GM06990 (cell line): Measurements from ENCODE around the gene CFAP119.

Experiments
- DNase-seq: peaks from one replicate; pipeline ENCODE4 v3.0.0-alpha.2; 2011; ENCODE audit not compliant: insufficient read length; ENCODE audit errors: extremely low read depth
- H3K27me3 ChIP-seq: replicated peaks from 2 replicates; pipeline ENCODE4 v1.6.0; 2011; ENCODE audit warnings: low read length; ENCODE audit not compliant: control insufficient read depth, insufficient read depth
- H3K36me3 ChIP-seq: 2 replicates; pipeline ENCODE4 v1.5.1; 2011; ENCODE audit warnings: low read length; ENCODE audit not compliant: control insufficient read depth, insufficient read depth
- H3K4me3 ChIP-seq: replicated peaks from 2 replicates; pipeline ENCODE4 v1.5.1; 2011; ENCODE audit warnings: low read depth, mild to moderate bottlenecking, control low read depth, low read length
- CTCF ChIP-seq: IDR thresholded peaks from 2 replicates; pipeline ENCODE4 v1.5.1; 2011; ENCODE audit warnings: low read length, control low read depth, mild to moderate bottlenecking, inconsistent platforms; ENCODE audit not compliant: insufficient read depth, poor library complexity, severe bottlenecking

The CFAP119 gene

GRCh38 chr16:30782486-30783279 is 20.8 kb upstream of the CFAP119 start:
- no peaks in the 10 kb centered on the region for H3K27me3 ChIP-seq
- H3K4me3 ChIP-seq = no peak overlapping the region
- no peak for TF ChIP-seq CTCF
- DNase-seq = no peak
- H3K36me3 ChIP-seq = no peaks in the 10 kb centered on the region

GRCh38 chr16:30780549-30780948 is 18.7 kb upstream of the CFAP119 start:
- H3K36me3 ChIP-seq = no peaks in the 10 kb centered on the region
- no peak overlapping the region for H3K4me3 ChIP-seq
- H3K27me3 ChIP-seq = no peaks in the 10 kb centered on the region
- TF ChIP-seq CTCF = no peak
- DNase-seq = no peak

- no peak for TF ChIP-seq CTCF
Observed at GRCh38 chr16:30780021-30780420, 18.2 kb upstream of the CFAP119 start.

GRCh38 chr16:30779596-30779995 is 17.7 kb upstream of the CFAP119 start:
- no peak overlapping the region for H3K4me3 ChIP-seq
- no peaks in the 10 kb centered on the region for H3K27me3 ChIP-seq
- H3K36me3 ChIP-seq = no peaks in the 10 kb centered on the region; the same call in 1 of the 2 replicates
- no peak for TF ChIP-seq CTCF
- no peak for DNase-seq

More at GRCh38 chr16:30780021-30780420, 18.2 kb upstream of the CFAP119 start:
- Histone ChIP-seq H3K27me3 (no peaks in the 10 kb centered on the region), H3K4me3 (no peak overlapping the region), H3K36me3 (no peaks in the 10 kb centered on the region; the same call in 1 of the 2 replicates)
- no peak for DNase-seq

- no peak for DNase-seq
- Histone ChIP-seq H3K27me3 (no peaks in the 10 kb centered on the region), H3K36me3 (peaks cover 4% of the 10 kb centered on the region), H3K4me3 (no peak overlapping the region)
- TF ChIP-seq CTCF = no peak
Observed at GRCh38 chr16:30778549-30779244, 16.8 kb upstream of the CFAP119 start.
